ENCODE data around the gene ARHGAP26.

The ARHGAP26 gene

GRCh38 chr5:143231973-143232812, 462.0 kb downstream of the ARHGAP26 start:
- Histone ChIP-seq H3K36me3 (ENCODE audit: control insufficient read depth, insufficient read depth, low read length) (no peaks in the 10 kb centered on the region), H3K9ac (ENCODE audit: low read length) (no peak overlapping the region), H3K4me1 (ENCODE audit: control insufficient read depth, insufficient read depth, low read length) (no peaks in the 10 kb centered on the region), H3K4me3 (ENCODE audit: low read length) (no peak overlapping the region), H3K27me3 (ENCODE audit: control insufficient read depth, insufficient read depth, low read length) (no peaks in the 10 kb centered on the region), H3K9me3 (ENCODE audit: control insufficient read depth, low read length) (no peaks in the 10 kb centered on the region)

GRCh38 chr5:143233031-143233430, 462.9 kb downstream of the ARHGAP26 start:
- Histone ChIP-seq H3K4me3 (ENCODE audit: low read length) (no peak overlapping the region), H3K4me1 (ENCODE audit: control insufficient read depth, insufficient read depth, low read length) (no peaks in the 10 kb centered on the region), H3K9me3 (ENCODE audit: control insufficient read depth, low read length) (no peaks in the 10 kb centered on the region), H3K9ac (ENCODE audit: low read length) (no peak overlapping the region), H3K36me3 (ENCODE audit: control insufficient read depth, insufficient read depth, low read length) (no peaks in the 10 kb centered on the region), H3K27me3 (ENCODE audit: control insufficient read depth, insufficient read depth, low read length) (no peaks in the 10 kb centered on the region)

- Histone ChIP-seq H3K4me1 (ENCODE audit: control insufficient read depth, insufficient read depth, low read length) (no peaks in the 10 kb centered on the region), H3K9me3 (ENCODE audit: control insufficient read depth, low read length) (no peaks in the 10 kb centered on the region), H3K9ac (ENCODE audit: low read length) (no peak overlapping the region), H3K4me3 (ENCODE audit: low read length) (no peak overlapping the region), H3K36me3 (ENCODE audit: control insufficient read depth, insufficient read depth, low read length) (no peaks in the 10 kb centered on the region), H3K27me3 (ENCODE audit: control insufficient read depth, insufficient read depth, low read length) (no peaks in the 10 kb centered on the region)
Observed at GRCh38 chr5:143234162-143234842, 464.1 kb downstream of the ARHGAP26 start.

GRCh38 chr5:143235423-143235822, 465.2 kb downstream of the ARHGAP26 start:
- no peak overlapping the region for H3K9ac ChIP-seq (ENCODE audit: low read length)
- H3K4me1 ChIP-seq (ENCODE audit: control insufficient read depth, insufficient read depth, low read length): no peaks in the 10 kb centered on the region
- no peaks in the 10 kb centered on the region for H3K27me3 ChIP-seq (ENCODE audit: control insufficient read depth, insufficient read depth, low read length)
- H3K36me3 ChIP-seq (ENCODE audit: control insufficient read depth, insufficient read depth, low read length): no peaks in the 10 kb centered on the region
- H3K4me3 ChIP-seq (ENCODE audit: low read length): no peak overlapping the region
- no peaks in the 10 kb centered on the region for H3K9me3 ChIP-seq (ENCODE audit: control insufficient read depth, low read length)

GRCh38 chr5:143236682-143237081, 466.5 kb downstream of the ARHGAP26 start:
- no peaks in the 10 kb centered on the region for H3K9me3 ChIP-seq (ENCODE audit: control insufficient read depth, low read length)
- no peaks in the 10 kb centered on the region for H3K27me3 ChIP-seq (ENCODE audit: control insufficient read depth, insufficient read depth, low read length)
- H3K9ac ChIP-seq (ENCODE audit: low read length): no peak overlapping the region
- H3K36me3 ChIP-seq (ENCODE audit: control insufficient read depth, insufficient read depth, low read length): no peaks in the 10 kb centered on the region
- H3K4me3 ChIP-seq (ENCODE audit: low read length): no peak overlapping the region
- no peaks in the 10 kb centered on the region for H3K4me1 ChIP-seq (ENCODE audit: control insufficient read depth, insufficient read depth, low read length)

- Histone ChIP-seq H3K36me3 (ENCODE audit: control insufficient read depth, insufficient read depth, low read length) (no peaks in the 10 kb centered on the region), H3K4me1 (ENCODE audit: control insufficient read depth, insufficient read depth, low read length) (no peaks in the 10 kb centered on the region), H3K9ac (ENCODE audit: low read length) (no peak overlapping the region), H3K4me3 (ENCODE audit: low read length) (no peak overlapping the region), H3K27me3 (ENCODE audit: control insufficient read depth, insufficient read depth, low read length) (no peaks in the 10 kb centered on the region), H3K9me3 (ENCODE audit: control insufficient read depth, low read length) (no peaks in the 10 kb centered on the region)
Observed at GRCh38 chr5:143237664-143238063, 467.5 kb downstream of the ARHGAP26 start.

GRCh38 chr5:143238620-143239019, 468.4 kb downstream of the ARHGAP26 start:
- H3K9me3 ChIP-seq (ENCODE audit: control insufficient read depth, low read length): no peaks in the 10 kb centered on the region
- no peaks in the 10 kb centered on the region for H3K27me3 ChIP-seq (ENCODE audit: control insufficient read depth, insufficient read depth, low read length)
- H3K9ac ChIP-seq (ENCODE audit: low read length): no peak overlapping the region
- no peak overlapping the region for H3K4me3 ChIP-seq (ENCODE audit: low read length)
- H3K4me1 ChIP-seq (ENCODE audit: control insufficient read depth, insufficient read depth, low read length): no peaks in the 10 kb centered on the region
- H3K36me3 ChIP-seq (ENCODE audit: control insufficient read depth, insufficient read depth, low read length): no peaks in the 10 kb centered on the region

GRCh38 chr5:143239882-143240518, 469.8 kb downstream of the ARHGAP26 start:
- H3K4me3 ChIP-seq (ENCODE audit: low read length): no peak overlapping the region
- no peaks in the 10 kb centered on the region for H3K27me3 ChIP-seq (ENCODE audit: control insufficient read depth, insufficient read depth, low read length)
- H3K4me1 ChIP-seq (ENCODE audit: control insufficient read depth, insufficient read depth, low read length): peaks cover 5% of the 10 kb centered on the region
- H3K9ac ChIP-seq (ENCODE audit: low read length): no peak overlapping the region
- no peaks in the 10 kb centered on the region for H3K9me3 ChIP-seq (ENCODE audit: control insufficient read depth, low read length)
- H3K36me3 ChIP-seq (ENCODE audit: control insufficient read depth, insufficient read depth, low read length): no peaks in the 10 kb centered on the region

- no peak overlapping the region for H3K4me3 ChIP-seq (ENCODE audit: low read length)
- no peaks in the 10 kb centered on the region for H3K9me3 ChIP-seq (ENCODE audit: control insufficient read depth, low read length)
- H3K27me3 ChIP-seq (ENCODE audit: control insufficient read depth, insufficient read depth, low read length): no peaks in the 10 kb centered on the region
- H3K36me3 ChIP-seq (ENCODE audit: control insufficient read depth, insufficient read depth, low read length): no peaks in the 10 kb centered on the region
- H3K9ac ChIP-seq (ENCODE audit: low read length): no peak overlapping the region
- peaks cover 5% of the 10 kb centered on the region for H3K4me1 ChIP-seq (ENCODE audit: control insufficient read depth, insufficient read depth, low read length)
Observed at GRCh38 chr5:143241892-143242291, 471.7 kb downstream of the ARHGAP26 start.

GRCh38 chr5:143243103-143243502, 472.9 kb downstream of the ARHGAP26 start:
- Histone ChIP-seq H3K4me1 (ENCODE audit: control insufficient read depth, insufficient read depth, low read length) (peaks cover 5% of the 10 kb centered on the region), H3K9me3 (ENCODE audit: control insufficient read depth, low read length) (no peaks in the 10 kb centered on the region), H3K4me3 (ENCODE audit: low read length) (no peak overlapping the region), H3K36me3 (ENCODE audit: control insufficient read depth, insufficient read depth, low read length) (no peaks in the 10 kb centered on the region), H3K9ac (ENCODE audit: low read length) (no peak overlapping the region), H3K27me3 (ENCODE audit: control insufficient read depth, insufficient read depth, low read length) (no peaks in the 10 kb centered on the region)

GRCh38 chr5:143244000-143244736, 474.0 kb downstream of the ARHGAP26 start:
- no peak overlapping the region for H3K9ac ChIP-seq (ENCODE audit: low read length)
- no peak overlapping the region for H3K4me3 ChIP-seq (ENCODE audit: low read length)
- H3K27me3 ChIP-seq (ENCODE audit: control insufficient read depth, insufficient read depth, low read length): no peaks in the 10 kb centered on the region
- no peaks in the 10 kb centered on the region for H3K9me3 ChIP-seq (ENCODE audit: control insufficient read depth, low read length)
- H3K36me3 ChIP-seq (ENCODE audit: control insufficient read depth, insufficient read depth, low read length): no peaks in the 10 kb centered on the region
- peaks cover 12% of the 10 kb centered on the region for H3K4me1 ChIP-seq (ENCODE audit: control insufficient read depth, insufficient read depth, low read length)
